GM21515 (cell line): Measurements from ENCODE around the gene DNAJB2.
"Not testable (repeated sequence)": the region's sequence is repeated elsewhere in the genome, so short reads cannot be mapped to it uniquely, and the experiment has no call there.

Source experiments
- ATAC-seq: cut with Tn5 transposase; IDR thresholded peaks from one replicate; pipeline ENCODE4 v1.9.1; 2021; ENCODE audit not compliant: unreplicated experiment

The DNAJB2 gene

DNA sequence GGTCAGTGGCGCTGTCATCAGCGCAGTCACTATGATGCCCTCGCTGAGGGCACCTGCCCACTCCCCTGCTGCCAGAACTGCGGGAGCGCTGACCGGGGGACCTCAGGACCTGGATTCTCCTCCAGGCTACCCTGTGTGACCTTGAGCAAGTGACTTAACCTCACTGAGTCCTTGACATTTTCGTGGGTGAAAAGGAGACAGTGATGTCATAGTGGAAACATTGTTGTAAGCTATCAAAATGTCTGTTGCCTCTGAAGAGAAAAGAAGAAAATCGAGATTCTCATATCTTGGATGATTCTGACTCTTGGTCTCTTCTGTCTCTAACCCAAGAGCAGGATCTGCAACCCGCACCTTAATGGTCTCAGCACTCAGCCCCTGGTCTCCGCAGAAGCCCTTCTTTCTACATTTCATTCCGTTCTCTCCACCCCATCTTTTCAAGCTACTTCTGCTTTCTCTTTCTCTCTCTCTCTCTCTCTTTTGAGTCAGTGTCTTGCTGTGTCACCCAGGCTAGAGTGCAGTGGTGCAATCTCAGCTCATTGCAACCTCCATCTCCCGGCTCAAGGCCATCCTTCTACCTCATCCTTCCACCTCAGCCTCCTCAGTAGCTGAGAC is 24.5 kb upstream of the DNAJB2 start:
- peak; percentile 29 for ATAC-seq

DNA sequence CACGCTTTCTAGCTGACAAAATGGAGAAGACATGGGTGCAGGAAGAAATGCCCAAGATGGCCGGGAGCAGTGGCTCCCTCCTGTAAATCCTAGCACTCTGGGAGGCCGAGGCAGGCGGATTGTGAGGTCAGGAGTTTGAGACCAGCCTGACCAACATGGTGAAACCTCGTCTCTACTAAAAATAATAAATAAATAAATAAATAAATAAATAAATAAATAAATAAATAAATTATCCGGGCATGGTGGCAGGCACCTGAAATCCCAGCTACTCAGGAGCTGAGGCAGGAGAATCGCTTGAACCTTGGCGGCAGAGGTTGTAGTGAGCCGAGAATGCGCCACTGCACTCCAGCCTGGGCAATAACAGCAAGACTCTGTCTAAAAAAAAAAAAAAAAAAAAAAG is 20.2 kb upstream of the DNAJB2 start:
- not testable (repeated sequence) for ATAC-seq

- no peak for ATAC-seq
Measured at GRCh38 chr2:219261024-219261855, 17.9 kb upstream of the DNAJB2 start.

- no peak for ATAC-seq
Measured at GRCh38 chr2:219266232-219266631, 12.9 kb upstream of the DNAJB2 start.

- ATAC-seq: no peak
Measured at GRCh38 chr2:219266886-219267285, 12.3 kb upstream of the DNAJB2 start.

DNA sequence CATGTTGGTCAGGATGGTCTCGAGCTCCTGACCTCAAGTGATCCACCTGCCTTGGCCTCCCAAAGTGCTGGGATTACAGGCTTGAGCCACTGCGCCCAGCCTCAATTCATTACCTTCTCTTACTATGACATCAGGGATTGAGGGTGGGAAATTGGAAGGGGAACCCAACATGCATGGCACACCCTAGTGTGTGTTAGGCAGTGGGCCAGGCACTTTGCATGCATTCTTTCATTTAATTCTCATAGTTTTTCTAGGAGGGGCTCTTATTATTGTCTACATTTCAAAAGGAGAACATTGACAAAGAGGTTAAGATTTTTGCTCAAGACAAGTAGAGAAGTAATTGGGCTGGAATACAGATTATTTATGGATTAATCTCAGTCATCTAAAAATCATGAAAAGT is 10.9 kb upstream of the DNAJB2 start:
- no peak for ATAC-seq

DNA sequence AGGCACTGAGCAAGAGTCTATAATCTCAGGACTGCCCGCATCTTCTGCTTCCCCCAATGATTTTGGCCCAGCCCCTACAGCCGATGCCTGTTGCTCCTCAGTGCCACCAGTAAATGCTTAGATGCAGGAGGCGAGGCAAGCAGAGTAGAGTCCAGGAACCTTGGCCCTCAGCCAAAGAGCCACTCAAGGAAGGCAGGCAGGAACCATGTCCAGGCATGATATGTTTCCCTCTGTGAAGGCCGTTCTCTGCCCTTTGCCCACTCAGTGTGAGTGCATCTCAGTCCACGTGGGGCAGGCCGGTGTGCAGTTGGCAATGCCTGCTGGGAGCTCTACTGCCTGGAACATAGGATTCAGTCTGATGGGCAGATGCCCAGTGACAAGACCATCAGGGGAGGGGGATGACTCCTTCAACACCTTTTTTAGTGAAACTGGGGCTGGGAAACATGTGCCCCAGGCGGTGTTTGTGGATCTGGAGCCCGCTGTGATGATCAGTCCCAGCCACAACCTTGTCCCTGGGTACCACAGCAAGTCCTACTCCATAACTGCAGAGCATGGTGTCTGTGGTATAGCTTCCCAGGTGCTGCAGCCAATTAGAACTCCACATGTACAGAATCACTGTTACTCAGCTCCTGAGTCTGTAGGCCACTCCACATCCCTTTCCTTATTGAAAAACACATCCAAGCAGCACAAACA is 9.7 kb upstream of the DNAJB2 start:
- no peak for ATAC-seq

- no peak for ATAC-seq
Measured at GRCh38 chr2:219270055-219270372, 9.2 kb upstream of the DNAJB2 start.

DNA sequence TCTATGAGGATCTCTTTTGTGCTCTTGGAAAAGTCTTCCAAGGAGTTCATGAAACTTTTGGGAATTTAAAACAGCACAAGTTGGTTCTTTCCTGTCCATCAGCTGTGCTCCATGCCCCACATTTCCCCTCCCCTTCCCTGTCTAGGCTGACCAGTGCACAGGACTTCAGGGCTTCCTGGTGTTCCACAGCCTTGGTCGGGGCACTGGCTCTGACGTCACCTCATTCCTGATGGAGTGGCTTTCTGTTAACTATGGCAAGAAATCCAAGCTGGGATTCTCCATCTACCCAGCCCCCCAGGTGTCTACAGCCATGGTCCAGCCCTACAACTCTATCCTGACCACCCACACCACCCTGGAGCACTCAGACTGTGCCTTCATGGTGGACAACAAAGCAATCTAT is 8.1 kb upstream of the DNAJB2 start:
- ATAC-seq: no peak

DNA sequence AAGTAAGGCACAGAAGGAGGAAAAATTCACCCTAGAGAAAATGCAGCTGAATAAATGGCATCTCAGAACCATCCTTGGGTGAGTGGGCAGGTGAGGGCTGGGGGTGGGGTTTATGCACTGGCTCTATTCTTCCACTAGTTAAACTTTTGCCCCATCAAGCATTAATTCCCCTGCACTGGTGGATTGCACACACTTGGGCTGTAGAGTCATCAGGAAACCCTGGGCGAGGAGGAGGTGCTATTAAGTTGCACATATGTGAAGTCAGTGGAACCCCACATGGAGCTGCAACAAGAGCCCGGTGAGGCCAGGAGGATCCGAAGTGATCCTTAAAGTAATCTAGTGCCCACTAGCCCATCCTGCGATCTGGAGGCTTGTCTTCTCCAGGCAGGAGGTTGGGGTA is 6.8 kb upstream of the DNAJB2 start:
- no peak for ATAC-seq

GRCh38 chr2:219272995-219273394 is 6.2 kb upstream of the DNAJB2 start:
- ATAC-seq: no peak

- ATAC-seq: no peak
Measured at GRCh38 chr2:219273937-219274336, 5.2 kb upstream of the DNAJB2 start.

GRCh38 chr2:219274361-219274921 is 4.7 kb upstream of the DNAJB2 start:
- no peak for ATAC-seq

- ATAC-seq: peak; percentile 29
Measured at GRCh38 chr2:219277703-219278654, 1.2 kb upstream of the DNAJB2 start.

DNA sequence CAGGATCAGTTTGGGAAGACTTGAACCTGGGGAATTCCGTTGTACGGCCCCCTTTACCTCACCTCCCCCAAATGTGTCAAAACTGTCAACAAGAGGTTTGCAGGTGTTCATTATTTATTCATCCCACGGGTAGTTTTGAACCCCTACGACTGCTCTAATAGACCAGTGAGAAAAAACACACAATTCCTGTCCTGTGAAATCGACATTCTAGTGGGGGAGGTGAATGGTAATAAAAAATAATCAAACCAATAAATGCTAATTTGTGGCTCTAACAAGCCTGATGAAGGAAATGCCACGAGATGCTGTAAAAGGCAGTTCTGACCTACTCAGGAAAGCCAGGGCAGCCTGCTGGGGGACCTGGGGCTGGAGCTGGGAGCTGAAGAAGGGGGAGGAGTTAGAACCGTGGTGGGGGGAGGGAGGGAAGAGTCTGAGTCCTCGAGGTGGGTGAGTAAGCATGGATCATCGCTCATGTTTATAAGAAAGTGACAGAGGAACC is 463 bp upstream of the DNAJB2 start:
- no peak for ATAC-seq

- no peak for ATAC-seq
Measured at GRCh38 chr2:219279916-219280516, 850 bp downstream of the DNAJB2 start.

GRCh38 chr2:219280651-219281050 is 1.5 kb downstream of the DNAJB2 start:
- ATAC-seq: no peak

GRCh38 chr2:219281588-219281987 is 2.4 kb downstream of the DNAJB2 start:
- no peak for ATAC-seq

DNA sequence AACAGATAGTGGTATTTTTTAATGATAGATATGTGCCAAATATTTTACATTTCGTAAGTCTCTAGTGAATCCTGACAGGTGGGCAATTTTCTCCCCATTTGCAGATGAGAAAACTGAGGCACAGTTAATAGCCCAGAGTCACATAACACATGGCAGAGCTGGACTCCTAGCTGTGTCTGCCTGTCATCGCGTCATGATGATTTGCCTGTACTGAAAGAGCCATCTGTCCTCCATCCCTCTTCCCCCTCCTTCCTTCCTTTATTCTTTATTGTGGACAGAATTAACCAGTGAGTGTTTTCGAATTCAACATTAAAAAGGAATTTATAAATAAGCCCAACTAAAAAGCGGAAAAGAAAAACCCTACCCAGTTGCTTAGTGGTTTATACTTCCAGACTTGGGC is 3.2 kb downstream of the DNAJB2 start:
- ATAC-seq: no peak

GRCh38 chr2:219282943-219283581 is 3.9 kb downstream of the DNAJB2 start:
- ATAC-seq: no peak
